Measurements from ENCODE around the gene UBE2V1. TPM values are rescaled to one million over a fixed set of nuclear protein-coding genes. Genes with fewer than 3 reads are reported as not detected.

Gene UBE2V1
- total and polyA plus RNA-seq, 12 donors: 57.4 to 242 (median 79.4) TPM

DNA sequence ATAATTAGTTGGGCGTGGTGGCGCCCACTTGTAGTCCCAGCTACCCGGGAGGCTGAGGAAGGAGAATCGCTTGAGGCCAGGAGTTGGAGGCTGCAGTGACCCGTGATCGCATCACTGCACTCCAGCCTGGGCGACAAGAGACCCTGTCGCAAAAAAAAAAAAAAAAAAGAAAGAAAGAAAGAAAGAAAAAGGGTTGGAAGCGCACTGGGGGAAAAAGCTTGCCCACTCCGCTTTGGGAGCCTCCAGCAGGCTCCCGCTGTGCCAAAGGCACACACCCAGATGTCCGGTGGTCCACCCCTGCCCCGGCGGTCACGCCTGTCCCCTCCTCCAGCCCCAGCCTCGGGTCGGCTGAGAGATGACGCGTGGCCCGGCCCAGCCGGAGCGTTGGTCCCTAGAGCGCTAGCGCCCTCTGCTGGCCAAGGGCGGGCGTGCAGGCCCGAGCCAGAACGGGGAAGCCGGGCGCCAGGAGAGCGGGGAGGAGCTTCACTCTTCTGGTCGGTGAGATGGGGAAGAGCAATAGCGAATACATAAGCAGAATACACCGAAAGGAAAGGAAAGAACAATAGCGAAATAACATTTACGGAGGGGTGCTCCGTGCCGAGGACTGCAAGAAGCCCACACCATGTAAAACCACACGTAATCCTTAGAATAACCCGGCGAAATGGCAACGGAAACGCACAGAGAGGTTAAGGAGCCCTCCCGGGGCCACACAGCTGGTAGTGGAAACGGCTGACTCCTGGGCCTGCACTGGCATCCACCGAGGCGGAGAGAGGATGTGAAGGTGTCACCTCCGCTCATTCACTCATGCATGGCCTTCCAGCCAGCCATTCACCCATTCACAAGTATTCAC is 41.7 kb downstream of the UBE2V1 start:
- Histone ChIP-seq H3K9me3 (replicated peaks in 1 of 3) (no peaks in the 10 kb centered on the region), H3K27ac (no peak overlapping the region), H3K4me1 (replicated peaks in 1 of 2) (peaks cover 6 to 8% of the 10 kb centered on the region in 2 donors), H3K27me3 (no peaks in the 10 kb centered on the region), H3K36me3 (replicated peaks in 1 of 2) (no peaks in the 10 kb centered on the region), H3K4me3 (peak overlapping the region in 1 of 4 donors; percentile 38)
- peak; percentile 76 to 94 (median 90) for DNase-seq
- 11 to 16% (median 12%) methylated on average over 44 to 48 of the region's 48 CpGs for WGBS, 4 donors
- intact Hi-C loops (cut with DNase I): loop anchor here (1.0 to 2.0 kb wide), 2 partner anchors 92 kb away; no protein-coding TSS in a partner anchor
- TF ChIP-seq, protein P1, sequence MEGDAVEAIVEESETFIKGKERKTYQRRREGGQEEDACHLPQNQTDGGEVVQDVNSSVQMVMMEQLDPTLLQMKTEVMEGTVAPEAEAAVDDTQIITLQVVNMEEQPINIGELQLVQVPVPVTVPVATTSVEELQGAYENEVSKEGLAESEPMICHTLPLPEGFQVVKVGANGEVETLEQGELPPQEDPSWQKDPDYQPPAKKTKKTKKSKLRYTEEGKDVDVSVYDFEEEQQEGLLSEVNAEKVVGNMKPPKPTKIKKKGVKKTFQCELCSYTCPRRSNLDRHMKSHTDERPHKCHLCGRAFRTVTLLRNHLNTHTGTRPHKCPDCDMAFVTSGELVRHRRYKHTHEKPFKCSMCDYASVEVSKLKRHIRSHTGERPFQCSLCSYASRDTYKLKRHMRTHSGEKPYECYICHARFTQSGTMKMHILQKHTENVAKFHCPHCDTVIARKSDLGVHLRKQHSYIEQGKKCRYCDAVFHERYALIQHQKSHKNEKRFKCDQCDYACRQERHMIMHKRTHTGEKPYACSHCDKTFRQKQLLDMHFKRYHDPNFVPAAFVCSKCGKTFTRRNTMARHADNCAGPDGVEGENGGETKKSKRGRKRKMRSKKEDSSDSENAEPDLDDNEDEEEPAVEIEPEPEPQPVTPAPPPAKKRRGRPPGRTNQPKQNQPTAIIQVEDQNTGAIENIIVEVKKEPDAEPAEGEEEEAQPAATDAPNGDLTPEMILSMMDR (IDR thresholded peaks at IDR 0.05): peak; percentile 99 to 100 (median 100)
- TF ChIP-seq POLR2A (IDR thresholded peaks at IDR 0.05): no peak

GRCh38 chr20:50070361-50070760 is 42.6 kb downstream of the UBE2V1 start:
- H3K9me3 ChIP-seq (replicated peaks in 1 of 3): no peaks in the 10 kb centered on the region
- no peak for DNase-seq
- TF ChIP-seq POLR2A (IDR thresholded peaks at IDR 0.05): no peak
- TF ChIP-seq, protein P1 (IDR thresholded peaks at IDR 0.05): no peak
- no peak overlapping the region for H3K27ac ChIP-seq
- 85 to 91% (median 89%) methylated on average over 7 of the region's 7 CpGs for WGBS, 4 donors
- H3K27me3 ChIP-seq: no peaks in the 10 kb centered on the region
- intact Hi-C loops (cut with DNase I): loop anchor here in 1 of 2 donors (2.0 kb wide), 1 partner anchor 92 kb away; no protein-coding TSS in a partner anchor
- H3K36me3 ChIP-seq (replicated peaks in 1 of 2): no peaks in the 10 kb centered on the region
- peaks cover 6 to 8% of the 10 kb centered on the region in 2 donors for H3K4me1 ChIP-seq (replicated peaks in 1 of 2)
- H3K4me3 ChIP-seq: no peak overlapping the region

- H3K27me3 ChIP-seq: no peaks in the 10 kb centered on the region
- intact Hi-C loops (cut with DNase I): no loop called here
- H3K4me3 ChIP-seq: no peak overlapping the region
- DNase-seq: no peak
- H3K27ac ChIP-seq: no peak overlapping the region
- no peaks in the 10 kb centered on the region for H3K36me3 ChIP-seq (replicated peaks in 1 of 2)
- H3K4me1 ChIP-seq (replicated peaks in 1 of 2): peaks cover 6 to 8% of the 10 kb centered on the region in 2 donors
- no peaks in the 10 kb centered on the region for H3K9me3 ChIP-seq (replicated peaks in 1 of 3)
- TF ChIP-seq, protein P1 (IDR thresholded peaks at IDR 0.05): no peak
- TF ChIP-seq POLR2A (IDR thresholded peaks at IDR 0.05): no peak
- 71 to 79% (median 76%) methylated on average over 11 of the region's 11 CpGs for WGBS, 4 donors
Observed at GRCh38 chr20:50068041-50068651, 44.8 kb downstream of the UBE2V1 start.

DNA sequence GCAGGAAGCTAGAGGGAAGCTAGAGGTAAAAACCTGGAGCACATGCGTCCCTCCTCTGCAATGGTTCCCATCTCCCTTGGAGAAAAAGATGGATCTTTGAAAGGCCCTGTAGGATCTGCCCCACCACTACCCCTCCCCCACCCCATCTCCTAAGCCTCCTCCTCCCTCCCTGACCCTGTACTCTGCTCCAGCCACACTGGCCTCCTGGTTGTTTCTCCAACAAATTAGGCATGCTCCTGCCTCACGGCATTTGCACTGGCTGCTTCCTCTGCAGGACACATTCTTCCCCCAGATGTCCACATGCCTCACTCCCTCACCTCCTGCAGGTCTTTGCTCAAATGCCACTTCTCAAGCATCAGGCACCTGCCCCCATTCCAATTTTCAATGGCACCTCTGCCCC is 45.5 kb downstream of the UBE2V1 start:
- Histone ChIP-seq H3K36me3 (replicated peaks in 1 of 2) (no peaks in the 10 kb centered on the region), H3K9me3 (replicated peaks in 1 of 3) (no peaks in the 10 kb centered on the region), H3K27ac (no peak overlapping the region), H3K4me1 (replicated peaks in 1 of 2) (peaks cover 6 to 8% of the 10 kb centered on the region in 2 donors), H3K4me3 (no peak overlapping the region), H3K27me3 (no peaks in the 10 kb centered on the region)
- TF ChIP-seq POLR2A (IDR thresholded peaks at IDR 0.05): no peak
- TF ChIP-seq, protein P1 (IDR thresholded peaks at IDR 0.05): no peak
- WGBS, 4 donors: 66 to 80% (median 73%) methylated on average over 2 of the region's 2 CpGs
- intact Hi-C loops (cut with DNase I): no loop called here
- DNase-seq: no peak

Measured in adrenal gland (tissue), 12 donors.